Posterior cingulate gyrus (tissue), 11 donors: ENCODE results near the gene HSPD1.
"Not testable (repeated sequence)": the region's sequence is repeated elsewhere in the genome, so short reads cannot be mapped to it uniquely, and the experiment has no call there.

ENCODE experiments used
- DNase-seq, 10 donors: peaks; one replicate each; pipeline versions ENCODE4 v3.0.0 to v3.0.0-alpha.2; 2020 to 2021; ENCODE audit warnings: mixed read lengths in 3 of 10
- intact Hi-C: fragments of 100-400 bp; cut with DNase I; formaldehyde crosslinking; loops from one replicate; pipeline ENCODE4 v1.15.1; 2023

The HSPD1 gene

GRCh38 chr2:197498937-197499593 lies 575 bp downstream of the HSPD1 start:
- intact Hi-C loops: loop anchor here (1.0 to 5.0 kb wide), 3 partner anchors 47 to 206 kb away; partner anchors contain the start of genes COQ10B, MARS2 and SF3B1
- peak; percentile 18 to 91 (median 41) for DNase-seq

GRCh38 chr2:197498235-197498936 lies 1.3 kb downstream of the HSPD1 start:
- DNase-seq: no peak
- intact Hi-C loops: loop anchor here (5.0 kb wide), 2 partner anchors 46 to 61 kb away; partner anchors contain the start of genes COQ10B and SF3B1

GRCh38 chr2:197497326-197497725 lies 2.3 kb downstream of the HSPD1 start:
- intact Hi-C loops: loop anchor here (5.0 kb wide), 2 partner anchors 45 to 60 kb away; partner anchors contain the start of genes COQ10B and SF3B1
- DNase-seq: no peak

GRCh38 chr2:197496695-197497094 lies 2.9 kb downstream of the HSPD1 start:
- intact Hi-C loops: loop anchor here (5.0 kb wide), 2 partner anchors 44 to 59 kb away; partner anchors contain the start of genes COQ10B and SF3B1
- no peak for DNase-seq

- intact Hi-C loops: loop anchor here (5.0 kb wide), 2 partner anchors 43 to 58 kb away; partner anchors contain the start of genes COQ10B and SF3B1
- DNase-seq: no peak
These were observed 4.1 kb downstream of the HSPD1 start for GRCh38 chr2:197495433-197496134.

GRCh38 chr2:197487385-197487784 lies 12.3 kb downstream of the HSPD1 start:
- no peak for DNase-seq
- intact Hi-C loops: no loop called here

- intact Hi-C loops: no loop called here
These were observed 13.5 kb downstream of the HSPD1 start for GRCh38 chr2:197486175-197486574.

GRCh38 chr2:197484248-197484647 lies 15.4 kb downstream of the HSPD1 start:
- DNase-seq, intact Hi-C loops: not testable (repeated sequence)

More at GRCh38 chr2:197486175-197486574, 13.5 kb downstream of the HSPD1 start:
- no peak for DNase-seq

GRCh38 chr2:197480165-197481036 lies 19.2 kb downstream of the HSPD1 start:
- intact Hi-C loops: no loop called here
- DNase-seq: no peak

GRCh38 chr2:197477797-197478196 lies 21.8 kb downstream of the HSPD1 start:
- DNase-seq: no peak
- intact Hi-C loops: no loop called here

- intact Hi-C loops: no loop called here
- no peak for DNase-seq
These were observed 27.5 kb downstream of the HSPD1 start for GRCh38 chr2:197472166-197472565.

GRCh38 chr2:197464175-197464574 lies 35.5 kb downstream of the HSPD1 start:
- intact Hi-C loops: no loop called here
- no peak for DNase-seq

- no peak for DNase-seq
- intact Hi-C loops: no loop called here
These were observed 38.6 kb downstream of the HSPD1 start for GRCh38 chr2:197461057-197461456.

- no peak for DNase-seq
- intact Hi-C loops: no loop called here
These were observed 39.0 kb downstream of the HSPD1 start for GRCh38 chr2:197460649-197461048.

GRCh38 chr2:197455428-197455827 lies 44.2 kb downstream of the HSPD1 start:
- DNase-seq: no peak
- intact Hi-C loops: no loop called here

GRCh38 chr2:197454923-197455322 lies 44.7 kb downstream of the HSPD1 start:
- no peak for DNase-seq
- intact Hi-C loops: loop anchor here (5.0 kb wide), 1 partner anchor 42 kb away; the partner anchor contains the start of gene HSPD1

- intact Hi-C loops: loop anchor here (1.0 to 5.0 kb wide), 3 partner anchors 19 to 251 kb away; partner anchors contain the start of genes HSPD1, MARS2 and SF3B1
- peak in 2 of 10 donors; percentile 19 to 89 for DNase-seq
These were observed 45.7 kb downstream of the HSPD1 start for GRCh38 chr2:197453914-197454398.

- intact Hi-C loops: loop anchor here (1.0 to 5.0 kb wide), 3 partner anchors 18 to 251 kb away; partner anchors contain the start of genes HSPD1, MARS2 and SF3B1
- peak; percentile 98 to 100 (median 100) for DNase-seq
These were observed 46.3 kb downstream of the HSPD1 start, which contains the start of gene COQ10B for GRCh38 chr2:197453123-197453913. Gene COQ10B, plus strand, starts transcription at chr2:197453552. Its CDS starts 9 bp downstream, at chr2:197453561.
